ENCODE data around the gene USP17L12.
"Not testable (repeated sequence)": the region's sequence is repeated elsewhere in the genome, so short reads cannot be mapped to it uniquely, and the experiment has no call there.

Gene USP17L12

DNA sequence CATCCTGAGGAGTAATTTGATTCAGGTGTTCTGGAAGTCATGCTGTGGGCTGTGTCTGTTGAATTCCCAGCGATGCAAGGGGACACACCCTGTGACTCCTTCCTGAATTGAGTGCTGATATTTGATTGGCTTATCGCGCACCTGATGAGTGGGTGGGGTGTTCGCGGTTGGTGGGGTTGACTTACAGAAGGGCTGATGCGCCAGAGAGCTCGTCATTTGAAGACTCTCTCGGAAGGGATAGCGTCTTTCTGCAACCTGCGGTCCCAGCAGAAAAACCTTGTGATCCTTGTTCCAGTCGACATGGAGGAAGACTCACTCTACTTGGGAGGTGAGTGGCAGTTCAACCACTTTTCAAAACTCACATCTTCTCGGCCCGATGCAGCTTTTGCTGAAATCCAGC is at the start of gene USP17L12:
TSS of gene USP17L12 (plus strand) at position 301 of the 400 bp plus-strand sequence. CDS start at position 301, 0 bp downstream.
- not testable (repeated sequence) for DNase-seq (ENCODE audit: low read depth in 4 of 4, low spot score in 1 of 4)

- not testable (repeated sequence) for DNase-seq (ENCODE audit: low read depth in 4 of 4, low spot score in 1 of 4)
These were observed 9.6 kb upstream of the USP17L12 start, which contains the start of gene USP17L10 for GRCh38 chr4:9210357-9210756. USP17L10 (plus strand) TSS chr4:9210657; CDS start chr4:9210657, 0 bp downstream.

DNA sequence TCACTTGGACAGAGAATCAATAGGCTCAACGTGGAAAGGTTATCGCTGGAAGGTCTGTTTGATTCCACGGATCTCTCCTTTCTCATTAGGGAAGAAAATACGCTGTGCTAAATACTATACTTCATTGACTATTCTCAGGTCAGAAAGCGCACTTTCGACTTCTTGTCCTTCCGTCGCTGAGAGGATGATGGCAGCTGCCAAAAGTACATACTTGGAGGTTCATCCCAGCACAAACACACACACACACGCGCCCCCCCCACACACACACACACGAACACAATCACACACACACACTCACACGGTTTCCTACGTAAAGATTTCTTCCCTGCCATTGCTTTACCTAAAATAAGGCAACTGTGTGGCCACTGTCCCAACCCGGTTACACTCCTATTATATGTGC is 5.3 kb upstream of the USP17L12 start:
- DNase-seq (ENCODE audit: low read depth in 4 of 4, low spot score in 1 of 4), result not testable (repeated sequence)

DNA sequence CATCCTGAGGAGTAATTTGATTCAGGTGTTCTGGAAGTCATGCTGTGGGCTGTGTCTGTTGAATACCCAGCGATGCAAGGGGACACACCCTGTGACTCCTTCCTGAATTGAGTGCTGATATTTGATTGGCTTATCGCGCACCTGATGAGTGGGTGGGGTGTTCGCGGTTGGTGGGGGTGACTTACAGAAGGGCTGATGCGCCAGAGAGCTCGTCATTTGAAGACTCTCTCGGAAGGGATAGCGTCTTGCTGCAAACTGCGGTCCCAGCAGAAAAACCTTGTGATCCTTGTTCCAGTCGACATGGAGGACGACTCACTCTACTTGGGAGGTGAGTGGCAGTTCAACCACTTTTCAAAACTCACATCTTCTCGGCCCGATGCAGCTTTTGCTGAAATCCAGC is 4.8 kb upstream of the USP17L12 start, which contains the start of gene USP17L11:
TSS of gene USP17L11 (plus strand) at position 301 of the 400 bp plus-strand sequence. CDS start at position 301, 0 bp downstream.
- not testable (repeated sequence) for DNase-seq (ENCODE audit: low read depth in 4 of 4, low spot score in 1 of 4)

DNA sequence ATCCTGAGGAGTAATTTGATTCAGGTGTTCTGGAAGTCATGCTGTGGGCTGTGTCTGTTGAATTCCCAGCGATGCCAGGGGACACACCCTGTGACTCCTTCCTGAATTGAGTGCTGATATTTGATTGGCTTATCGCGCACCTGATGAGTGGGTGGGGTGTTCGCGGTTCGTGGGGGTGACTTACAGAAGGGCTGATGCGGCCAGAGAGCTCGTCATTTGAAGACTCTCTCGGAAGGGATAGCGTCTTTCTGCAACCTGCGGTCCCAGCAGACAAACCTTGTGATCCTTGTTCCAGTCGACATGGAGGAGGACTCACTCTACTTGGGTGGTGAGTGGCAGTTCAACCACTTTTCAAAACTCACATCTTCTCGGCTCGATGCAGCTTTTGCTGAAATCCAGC is 4.6 kb downstream of the USP17L12 start, which contains the start of gene USP17L13:
TSS of gene USP17L13 (plus strand) at position 301 of the 400 bp plus-strand sequence. CDS start at position 301, 0 bp downstream.
- DNase-seq (ENCODE audit: low read depth in 4 of 4, low spot score in 1 of 4), result not testable (repeated sequence)

DNA sequence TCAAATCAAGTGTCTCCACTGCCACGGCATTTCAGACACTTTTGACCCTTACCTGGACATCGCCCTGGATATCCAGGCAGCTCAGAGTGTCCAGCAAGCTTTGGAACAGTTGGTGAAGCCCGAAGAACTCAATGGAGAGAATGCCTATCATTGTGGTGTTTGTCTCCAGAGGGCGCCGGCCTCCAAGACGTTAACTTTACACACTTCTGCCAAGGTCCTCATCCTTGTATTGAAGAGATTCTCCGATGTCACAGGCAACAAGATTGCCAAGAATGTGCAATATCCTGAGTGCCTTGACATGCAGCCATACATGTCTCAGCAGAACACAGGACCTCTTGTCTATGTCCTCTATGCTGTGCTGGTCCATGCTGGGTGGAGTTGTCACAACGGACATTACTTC is 10.3 kb downstream of the USP17L12 start:
- DNase-seq (ENCODE audit: low read depth in 4 of 4, low spot score in 1 of 4), result not testable (repeated sequence)

GRCh38 chr4:9234085-9234484 is 14.1 kb downstream of the USP17L12 start, which contains the start of gene USP17L15:
USP17L15 (plus strand) TSS chr4:9234385; CDS start chr4:9234385, 0 bp downstream.
- not testable (repeated sequence) for DNase-seq (ENCODE audit: low read depth in 4 of 4, low spot score in 1 of 4)

DNA sequence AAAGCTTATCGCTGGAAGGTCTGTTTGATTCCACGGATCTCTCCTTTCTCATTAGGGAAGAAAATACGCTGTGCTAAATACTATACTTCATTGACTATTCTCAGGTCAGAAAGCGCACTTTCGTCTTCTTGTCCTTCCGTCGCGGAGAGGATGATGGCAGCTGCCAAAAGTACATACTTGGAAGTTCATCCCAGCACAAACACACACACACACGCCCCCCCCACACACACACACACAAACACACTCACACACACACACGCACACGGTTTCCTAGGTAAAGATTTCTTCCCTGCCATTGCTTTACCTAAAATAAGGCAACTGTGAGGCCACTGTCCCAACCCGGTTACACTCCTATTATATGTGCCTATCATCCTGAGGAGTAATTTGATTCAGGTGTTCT is 18.5 kb downstream of the USP17L12 start:
- DNase-seq (ENCODE audit: low read depth in 4 of 4, low spot score in 1 of 4), result not testable (repeated sequence)

DNA sequence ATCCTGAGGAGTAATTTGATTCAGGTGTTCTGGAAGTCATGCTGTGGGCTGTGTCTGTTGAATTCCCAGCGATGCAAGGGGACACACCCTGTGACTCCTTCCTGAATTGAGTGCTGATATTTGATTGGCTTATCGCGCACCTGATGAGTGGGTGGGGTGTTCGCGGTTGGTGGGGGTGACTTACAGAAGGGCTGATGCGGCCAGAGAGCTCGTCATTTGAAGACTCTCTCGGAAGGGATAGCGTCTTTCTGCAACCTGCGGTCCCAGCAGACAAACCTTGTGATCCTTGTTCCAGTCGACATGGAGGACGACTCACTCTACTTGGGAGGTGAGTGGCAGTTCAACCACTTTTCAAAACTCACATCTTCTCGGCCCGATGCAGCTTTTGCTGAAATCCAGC is 23.6 kb downstream of the USP17L12 start, which contains the start of gene USP17L17:
TSS of gene USP17L17 (plus strand) at position 301 of the 400 bp plus-strand sequence. CDS start at position 301, 0 bp downstream.
- not testable (repeated sequence) for DNase-seq (ENCODE audit: low read depth in 4 of 4, low spot score in 1 of 4)

GRCh38 chr4:9247953-9248680 is 28.2 kb downstream of the USP17L12 start, which contains the start of gene USP17L18:
USP17L18 (plus strand) TSS chr4:9248630; CDS start chr4:9248630, 0 bp downstream.
- not testable (repeated sequence) for DNase-seq (ENCODE audit: low read depth in 4 of 4, low spot score in 1 of 4)

GRCh38 chr4:9253078-9253477 is 33.1 kb downstream of the USP17L12 start, which contains the start of gene USP17L19:
USP17L19 (plus strand) TSS chr4:9253378; CDS start chr4:9253378, 0 bp downstream.
- DNase-seq (ENCODE audit: low read depth in 4 of 4, low spot score in 1 of 4), result not testable (repeated sequence)

DNA sequence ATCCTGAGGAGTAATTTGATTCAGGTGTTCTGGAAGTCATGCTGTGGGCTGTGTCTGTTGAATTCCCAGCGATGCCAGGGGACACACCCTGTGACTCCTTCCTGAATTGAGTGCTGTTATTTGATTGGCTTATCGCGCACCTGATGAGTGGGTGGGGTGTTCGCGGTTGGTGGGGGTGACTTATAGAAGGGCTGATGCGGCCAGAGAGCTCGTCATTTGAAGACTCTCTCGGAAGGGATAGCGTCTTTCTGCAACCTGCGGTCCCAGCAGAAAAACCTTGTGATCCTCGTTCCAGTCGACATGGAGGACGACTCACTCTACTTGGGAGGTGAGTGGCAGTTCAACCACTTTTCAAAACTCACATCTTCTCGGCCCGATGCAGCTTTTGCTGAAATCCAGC is 37.9 kb downstream of the USP17L12 start, which contains the start of gene USP17L20:
TSS of gene USP17L20 (plus strand) at position 301 of the 400 bp plus-strand sequence. CDS start at position 301, 0 bp downstream.
- DNase-seq (ENCODE audit: low read depth in 4 of 4, low spot score in 1 of 4), result not testable (repeated sequence)

DNA sequence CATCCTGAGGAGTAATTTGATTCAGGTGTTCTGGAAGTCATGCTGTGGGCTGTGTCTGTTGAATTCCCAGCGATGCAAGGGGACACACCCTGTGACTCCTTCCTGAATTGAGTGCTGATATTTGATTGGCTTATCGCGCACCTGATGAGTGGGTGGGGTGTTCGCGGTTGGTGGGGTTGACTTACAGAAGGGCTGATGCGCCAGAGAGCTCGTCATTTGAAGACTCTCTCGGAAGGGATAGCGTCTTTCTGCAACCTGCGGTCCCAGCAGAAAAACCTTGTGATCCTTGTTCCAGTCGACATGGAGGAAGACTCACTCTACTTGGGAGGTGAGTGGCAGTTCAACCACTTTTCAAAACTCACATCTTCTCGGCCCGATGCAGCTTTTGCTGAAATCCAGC is 42.6 kb downstream of the USP17L12 start, which contains the start of gene USP17L21:
TSS of gene USP17L21 (plus strand) at position 301 of the 400 bp plus-strand sequence. CDS start at position 301, 0 bp downstream.
- not testable (repeated sequence) for DNase-seq (ENCODE audit: low read depth in 4 of 4, low spot score in 1 of 4)

DNA sequence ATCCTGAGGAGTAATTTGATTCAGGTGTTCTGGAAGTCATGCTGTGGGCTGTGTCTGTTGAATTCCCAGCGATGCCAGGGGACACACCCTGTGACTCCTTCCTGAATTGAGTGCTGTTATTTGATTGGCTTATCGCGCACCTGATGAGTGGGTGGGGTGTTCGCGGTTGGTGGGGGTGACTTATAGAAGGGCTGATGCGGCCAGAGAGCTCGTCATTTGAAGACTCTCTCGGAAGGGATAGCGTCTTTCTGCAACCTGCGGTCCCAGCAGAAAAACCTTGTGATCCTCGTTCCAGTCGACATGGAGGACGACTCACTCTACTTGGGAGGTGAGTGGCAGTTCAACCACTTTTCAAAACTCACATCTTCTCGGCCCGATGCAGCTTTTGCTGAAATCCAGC is 47.4 kb downstream of the USP17L12 start, which contains the start of gene USP17L22:
TSS of gene USP17L22 (plus strand) at position 301 of the 400 bp plus-strand sequence. CDS start at position 301, 0 bp downstream.
- DNase-seq (ENCODE audit: low read depth in 4 of 4, low spot score in 1 of 4), result not testable (repeated sequence)
